Loucy (cell line): ENCODE data around the gene SOCS4.

Experiments
- H2AFZ ChIP-seq: fragments of 200-600 bp; sonication (generic); 2 replicates; pipeline ENCODE4 v1.6.0; 2016; ENCODE audit warnings: antibody characterized with exemption, mild to moderate bottlenecking, low read length, moderate library complexity
- H3F3A ChIP-seq: fragments of 200-600 bp; 2 replicates; pipeline ENCODE4 v1.6.0; 2016; ENCODE audit warnings: antibody characterized with exemption, low read depth, mild to moderate bottlenecking
- H3K27me3 ChIP-seq: fragments of 200-600 bp; sonication (generic); 2 replicates; pipeline ENCODE4 v1.6.1; 2014; ENCODE audit warnings: low read length, mild to moderate bottlenecking; ENCODE audit not compliant: insufficient read depth, poor library complexity, severe bottlenecking
- H3K36me3 ChIP-seq: fragments of 200-600 bp; sonication (generic); 2 replicates; pipeline ENCODE4 v1.6.1; 2016; ENCODE audit warnings: low read length; ENCODE audit not compliant: insufficient read depth
- H3K4me1 ChIP-seq: fragments of 200-600 bp; sonication (generic); 2 replicates; pipeline ENCODE4 v1.5.1; 2014; ENCODE audit warnings: low read length, mild to moderate bottlenecking; ENCODE audit not compliant: insufficient read depth, poor library complexity, severe bottlenecking
- H3K4me2 ChIP-seq: fragments of 200-600 bp; sonication (generic); 2 replicates; pipeline ENCODE4 v1.6.0; 2014; ENCODE audit warnings: antibody characterized with exemption, low read length, low read depth, mild to moderate bottlenecking; ENCODE audit not compliant: poor library complexity, severe bottlenecking
- H3K4me3 ChIP-seq: fragments of 200-600 bp; sonication (generic); 2 replicates; pipeline ENCODE4 v1.5.1; 2014; ENCODE audit warnings: low read length, mild to moderate bottlenecking, mixed read lengths; ENCODE audit not compliant: poor library complexity, severe bottlenecking
- H3K79me2 ChIP-seq: fragments of 200-600 bp; sonication (generic); 2 replicates; pipeline ENCODE4 v1.6.1; 2014; ENCODE audit warnings: low read length; ENCODE audit not compliant: insufficient read depth
- H3K9ac ChIP-seq: fragments of 200-600 bp; sonication (generic); 2 replicates; pipeline ENCODE4 v1.6.0; 2014; ENCODE audit warnings: mild to moderate bottlenecking, low read depth, low read length, moderate library complexity; ENCODE audit not compliant: poor library complexity, severe bottlenecking
- H3K9me2 ChIP-seq: fragments of 200-600 bp; sonication (generic); replicated peaks from 2 replicates; pipeline ENCODE4 v1.6.1; 2016; ENCODE audit warnings: low read depth, low read length, mixed read lengths
- H3K9me3 ChIP-seq: fragments of 200-600 bp; sonication (generic); 2 replicates; pipeline ENCODE4 v1.6.1; 2014; ENCODE audit warnings: mild to moderate bottlenecking, antibody characterized with exemption, low read length, low read depth; ENCODE audit not compliant: insufficient read depth
- H4K20me1 ChIP-seq: fragments of 200-600 bp; sonication (generic); 2 replicates; pipeline ENCODE4 v1.6.0; 2014; ENCODE audit warnings: antibody characterized with exemption, low read length, mild to moderate bottlenecking; ENCODE audit not compliant: insufficient read depth, poor library complexity, severe bottlenecking
- CTCF ChIP-seq: fragments of 200-600 bp; sonication (generic); conservative IDR thresholded peaks from 2 replicates; pipeline ENCODE4 v1.5.1; 2014; ENCODE audit warnings: mild to moderate bottlenecking, antibody characterized with exemption, low read length
- EZH2phosphoT487 ChIP-seq: fragments of 200-600 bp; IDR thresholded peaks from 2 replicates; pipeline ENCODE4 v1.6.1; 2018; ENCODE audit warnings: antibody characterized with exemption, mild to moderate bottlenecking, moderate library complexity, borderline replicate concordance

Gene SOCS4

DNA sequence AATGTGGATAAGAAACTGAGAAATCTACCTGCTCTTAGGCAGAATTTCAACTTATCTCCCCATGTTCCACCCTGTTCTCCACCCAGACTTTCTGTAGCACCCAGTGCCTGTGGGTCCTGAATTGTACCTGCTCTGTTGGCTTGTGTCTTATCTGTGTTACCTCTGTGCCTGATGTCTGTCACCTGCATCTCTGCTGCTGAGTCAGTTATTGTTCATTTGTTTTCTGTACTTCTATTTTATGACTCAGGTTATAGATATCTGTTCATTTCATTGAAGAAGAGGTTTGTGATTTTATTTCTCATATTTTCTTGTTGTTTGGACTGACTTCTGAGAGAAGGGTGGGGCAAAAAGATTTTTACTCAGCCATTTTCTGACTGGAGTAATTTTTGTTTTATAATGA is 11.7 kb downstream of the SOCS4 start:
- Histone ChIP-seq H3K9me3 (no peaks in the 10 kb centered on the region), H3K79me2 (peaks cover 68% of the 10 kb centered on the region), H3K9ac (no peak overlapping the region), H3K27me3 (no peaks in the 10 kb centered on the region), H4K20me1 (peaks cover 20% of the 10 kb centered on the region), H3K36me3 (peaks cover 39% of the 10 kb centered on the region), H3K4me1 (no peaks in the 10 kb centered on the region), H3F3A (no peaks in the 10 kb centered on the region), H3K9me2 (no peaks in the 10 kb centered on the region), H3K4me3 (no peak overlapping the region), H2AFZ (no peak overlapping the region), H3K4me2 (no peak overlapping the region)
- TF ChIP-seq EZH2phosphoT487 (no peak), CTCF (no peak)

GRCh38 chr14:55043528-55043927 is 16.5 kb downstream of the SOCS4 start:
- H2AFZ ChIP-seq = no peak overlapping the region
- no peaks in the 10 kb centered on the region for H3K27me3 ChIP-seq
- peaks cover 20% of the 10 kb centered on the region for H3K36me3 ChIP-seq
- H3K9me2 ChIP-seq = no peaks in the 10 kb centered on the region
- H3K4me3 ChIP-seq = no peak overlapping the region
- H4K20me1 ChIP-seq = peaks cover 5% of the 10 kb centered on the region
- no peak overlapping the region for H3K9ac ChIP-seq
- H3K4me1 ChIP-seq = no peaks in the 10 kb centered on the region
- no peaks in the 10 kb centered on the region for H3K9me3 ChIP-seq
- no peak overlapping the region for H3K4me2 ChIP-seq
- TF ChIP-seq EZH2phosphoT487 (no peak), CTCF (no peak)
- no peaks in the 10 kb centered on the region for H3F3A ChIP-seq
- peaks cover 33% of the 10 kb centered on the region for H3K79me2 ChIP-seq

DNA sequence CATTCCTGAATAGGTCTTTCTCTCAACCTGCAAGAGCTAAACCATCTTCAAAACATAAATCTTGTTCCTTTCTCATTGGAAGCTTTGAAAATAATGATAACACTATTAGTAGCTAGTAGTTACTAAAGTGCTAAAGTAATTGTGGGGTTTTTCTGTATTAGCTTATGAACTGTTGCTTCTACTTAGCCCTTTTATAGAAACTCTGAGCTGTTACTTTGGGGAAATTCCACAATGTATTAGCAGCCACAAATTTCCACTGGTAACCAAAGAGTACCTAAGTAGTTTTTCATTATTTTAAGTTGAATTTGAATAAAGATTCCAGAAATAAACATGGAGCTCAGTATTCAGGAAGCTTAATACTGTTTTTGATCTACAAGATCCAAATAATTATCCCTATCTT is 18.1 kb downstream of the SOCS4 start:
- H3K79me2 ChIP-seq = peaks cover 18% of the 10 kb centered on the region
- H3K4me3 ChIP-seq = no peak overlapping the region
- H3F3A ChIP-seq = peaks cover 4% of the 10 kb centered on the region; the same call in 1 of the 2 replicates
- no peak for TF ChIP-seq CTCF
- no peak for TF ChIP-seq EZH2phosphoT487
- no peaks in the 10 kb centered on the region for H3K9me2 ChIP-seq
- H2AFZ ChIP-seq = no peak overlapping the region
- peaks cover 20% of the 10 kb centered on the region for H3K36me3 ChIP-seq
- no peaks in the 10 kb centered on the region for H3K9me3 ChIP-seq
- no peak overlapping the region for H3K4me2 ChIP-seq
- no peak overlapping the region for H3K9ac ChIP-seq
- H3K4me1 ChIP-seq = no peaks in the 10 kb centered on the region
- H4K20me1 ChIP-seq = peaks cover 2% of the 10 kb centered on the region
- H3K27me3 ChIP-seq = no peaks in the 10 kb centered on the region
